Stimulated activated CD8-positive, alpha-beta memory T cell treated with anti-CD3 and anti-CD28 coated beads, Interleukin-4, amount 100 ng/mL, for 4 hours (primary cell): ENCODE data around the gene REG4.

Experiments used
- DNase-seq, 2 donors: peaks; one replicate each; pipeline ENCODE4 v3.0.0-alpha.2; 2020; ENCODE audit warnings: low read depth in 2 of 2, low spot score in 1 of 2

REG4 gene

GRCh38 chr1:119781434-119782210, 29.6 kb downstream of the REG4 start:
- DNase-seq: no peak

- no peak for DNase-seq
These were observed 31.3 kb downstream of the REG4 start for GRCh38 chr1:119779869-119780356.

- DNase-seq: no peak
These were observed 32.2 kb downstream of the REG4 start for GRCh38 chr1:119778886-119779560.

- DNase-seq: no peak
These were observed 32.9 kb downstream of the REG4 start for GRCh38 chr1:119778359-119778758.

GRCh38 chr1:119774746-119775490, 36.3 kb downstream of the REG4 start:
- no peak for DNase-seq

- DNase-seq: no peak
These were observed 37.5 kb downstream of the REG4 start for GRCh38 chr1:119773711-119774241.

- DNase-seq: no peak
These were observed 39.0 kb downstream of the REG4 start for GRCh38 chr1:119772298-119772697.

GRCh38 chr1:119771770-119772169, 39.5 kb downstream of the REG4 start:
- DNase-seq: no peak

- DNase-seq: no peak
These were observed 40.2 kb downstream of the REG4 start for GRCh38 chr1:119771016-119771415.

- DNase-seq: no peak
These were observed 42.5 kb downstream of the REG4 start, which contains the start of gene HMGCS2 for GRCh38 chr1:119768778-119769177. TSS of gene HMGCS2 (minus strand) at chr1:119768905. CDS start at chr1:119768844, 61 bp downstream.

- no peak for DNase-seq
These were observed 43.8 kb downstream of the REG4 start for GRCh38 chr1:119767486-119767885.

- no peak for DNase-seq
These were observed 44.9 kb downstream of the REG4 start for GRCh38 chr1:119766374-119766794.

GRCh38 chr1:119764220-119764619, 47.0 kb downstream of the REG4 start:
- no peak for DNase-seq

GRCh38 chr1:119762953-119763352, 48.3 kb downstream of the REG4 start:
- DNase-seq: no peak

GRCh38 chr1:119762409-119762808, 48.9 kb downstream of the REG4 start:
- no peak for DNase-seq

- no peak for DNase-seq
These were observed 52.7 kb downstream of the REG4 start for GRCh38 chr1:119758584-119758983.

- no peak for DNase-seq
These were observed 58.7 kb downstream of the REG4 start for GRCh38 chr1:119752592-119752991.

- DNase-seq: no peak
These were observed 63.2 kb downstream of the REG4 start for GRCh38 chr1:119748040-119748439.

GRCh38 chr1:119747451-119747850, 63.8 kb downstream of the REG4 start:
- no peak for DNase-seq

GRCh38 chr1:119745034-119745433, 66.2 kb downstream of the REG4 start:
- no peak for DNase-seq

- DNase-seq: no peak
These were observed 66.7 kb downstream of the REG4 start for GRCh38 chr1:119744598-119744942.
